Dendritic cell treated with granulocyte-macrophage colony-stimulating factor and Interleukin-4, amounts not matched to agents 40 ng/mL and 50 ng/mL, for 4 days (primary cell): ENCODE measurements around the gene KLHL7.
A peak's percentile ranks its signal among the peaks of the same experiment; 100 is the strongest.

Experiments
- H3K27ac Mint-ChIP-seq: one replicate; pipeline ENCODE4 v1.8.0; 2022; ENCODE audit warnings: mild to moderate bottlenecking, mixed read lengths
- H3K27me3 Mint-ChIP-seq: one replicate; pipeline ENCODE4 v1.8.0; 2022; ENCODE audit warnings: mild to moderate bottlenecking, mixed read lengths
- H3K36me3 Mint-ChIP-seq: one replicate; pipeline ENCODE4 v1.8.0; 2022; ENCODE audit warnings: low read depth, mixed read lengths
- H3K4me1 Mint-ChIP-seq: one replicate; pipeline ENCODE4 v1.8.0; 2022; ENCODE audit warnings: low read depth, mixed read lengths
- H3K4me3 Mint-ChIP-seq: one replicate; pipeline ENCODE4 v1.8.0; 2022; ENCODE audit warnings: mild to moderate bottlenecking, moderate library complexity, mixed read lengths
- H3K9me3 Mint-ChIP-seq: one replicate; pipeline ENCODE4 v1.8.0; 2022; ENCODE audit warnings: mixed read lengths
- intact Hi-C: fragments of 100-400 bp; cut with micrococcal nuclease; formaldehyde crosslinking; loops from one replicate; pipeline ENCODE4 v1.15.0; 2022

The KLHL7 gene

GRCh38 chr7:23096518-23097290 lies 8.9 kb upstream of the KLHL7 start:
- intact Hi-C loops, result no loop called here
- no peaks in the 10 kb centered on the region for H3K36me3 Mint-ChIP-seq
- no peaks in the 10 kb centered on the region for H3K4me1 Mint-ChIP-seq
- H3K9me3 Mint-ChIP-seq, result peaks cover 11% of the 10 kb centered on the region
- H3K4me3 Mint-ChIP-seq, result no peak overlapping the region
- no peak overlapping the region for H3K27ac Mint-ChIP-seq
- peaks cover 4% of the 10 kb centered on the region for H3K27me3 Mint-ChIP-seq

GRCh38 chr7:23098029-23098428 lies 7.6 kb upstream of the KLHL7 start:
- intact Hi-C loops, result no loop called here
- H3K27me3 Mint-ChIP-seq, result no peaks in the 10 kb centered on the region
- no peaks in the 10 kb centered on the region for H3K36me3 Mint-ChIP-seq
- H3K4me3 Mint-ChIP-seq, result no peak overlapping the region
- H3K27ac Mint-ChIP-seq, result no peak overlapping the region
- H3K9me3 Mint-ChIP-seq, result peaks cover 11% of the 10 kb centered on the region
- no peaks in the 10 kb centered on the region for H3K4me1 Mint-ChIP-seq

GRCh38 chr7:23098460-23098859 lies 7.1 kb upstream of the KLHL7 start:
- H3K4me1 Mint-ChIP-seq, result no peaks in the 10 kb centered on the region
- no peak overlapping the region for H3K27ac Mint-ChIP-seq
- intact Hi-C loops, result no loop called here
- H3K4me3 Mint-ChIP-seq, result no peak overlapping the region
- H3K27me3 Mint-ChIP-seq, result no peaks in the 10 kb centered on the region
- H3K9me3 Mint-ChIP-seq, result peaks cover 11% of the 10 kb centered on the region
- H3K36me3 Mint-ChIP-seq, result no peaks in the 10 kb centered on the region

- intact Hi-C loops, result no loop called here
- Mint-ChIP-seq H3K4me3 (no peak overlapping the region), H3K36me3 (peaks cover 5% of the 10 kb centered on the region), H3K27ac (no peak overlapping the region), H3K4me1 (no peaks in the 10 kb centered on the region), H3K9me3 (peaks cover 11% of the 10 kb centered on the region), H3K27me3 (no peaks in the 10 kb centered on the region)
Observed at GRCh38 chr7:23100697-23101096, 4.9 kb upstream of the KLHL7 start.

GRCh38 chr7:23105086-23105643 lies 420 bp upstream of the KLHL7 start:
- H3K9me3 Mint-ChIP-seq, result no peaks in the 10 kb centered on the region
- H3K27me3 Mint-ChIP-seq, result no peaks in the 10 kb centered on the region
- H3K4me1 Mint-ChIP-seq, result peaks cover 34% of the 10 kb centered on the region
- H3K4me3 Mint-ChIP-seq, result peak overlapping the region; percentile 99
- peak overlapping the region; percentile 97 for H3K27ac Mint-ChIP-seq
- intact Hi-C loops, result loop anchor here (2.0 to 5.0 kb wide), 2 partner anchors 76 to 192 kb away; partner anchors contain the start of gene MALSU1
- H3K36me3 Mint-ChIP-seq, result peaks cover 10% of the 10 kb centered on the region

- H3K4me3 Mint-ChIP-seq, result peak overlapping the region; percentile 99
- intact Hi-C loops, result loop anchor here (5.0 kb wide), 1 partner anchor 191 kb away; the partner anchor contains the start of gene MALSU1
- no peaks in the 10 kb centered on the region for H3K27me3 Mint-ChIP-seq
- peaks cover 39% of the 10 kb centered on the region for H3K4me1 Mint-ChIP-seq
- H3K36me3 Mint-ChIP-seq, result peaks cover 10% of the 10 kb centered on the region
- H3K9me3 Mint-ChIP-seq, result no peaks in the 10 kb centered on the region
- H3K27ac Mint-ChIP-seq, result peak overlapping the region; percentile 97
Observed at GRCh38 chr7:23106057-23106822, 655 bp downstream of the KLHL7 start.

- intact Hi-C loops, result loop anchor here (5.0 kb wide), 1 partner anchor 190 kb away; the partner anchor contains the start of gene MALSU1
- Mint-ChIP-seq H3K9me3 (no peaks in the 10 kb centered on the region), H3K36me3 (peaks cover 10% of the 10 kb centered on the region), H3K4me3 (peak overlapping the region; percentile 99), H3K27ac (peak overlapping the region; percentile 97), H3K27me3 (no peaks in the 10 kb centered on the region), H3K4me1 (peaks cover 40% of the 10 kb centered on the region)
Observed at GRCh38 chr7:23106823-23107663, 1.5 kb downstream of the KLHL7 start.

GRCh38 chr7:23107781-23108180 lies 2.2 kb downstream of the KLHL7 start:
- intact Hi-C loops, result loop anchor here (5.0 kb wide), 1 partner anchor 190 kb away; the partner anchor contains the start of gene MALSU1
- Mint-ChIP-seq H3K4me1 (peaks cover 40% of the 10 kb centered on the region), H3K4me3 (no peak overlapping the region)

GRCh38 chr7:23108995-23109394 lies 3.4 kb downstream of the KLHL7 start:
- Mint-ChIP-seq H3K4me1 (peaks cover 40% of the 10 kb centered on the region), H3K4me3 (no peak overlapping the region), H3K27ac (no peak overlapping the region), H3K27me3 (no peaks in the 10 kb centered on the region), H3K36me3 (peaks cover 10% of the 10 kb centered on the region), H3K9me3 (no peaks in the 10 kb centered on the region)
- intact Hi-C loops, result loop anchor here (5.0 kb wide), 1 partner anchor 188 kb away; the partner anchor contains the start of gene MALSU1

More at GRCh38 chr7:23107781-23108180, 2.2 kb downstream of the KLHL7 start:
- Mint-ChIP-seq H3K36me3 (peaks cover 10% of the 10 kb centered on the region), H3K27ac (no peak overlapping the region), H3K9me3 (no peaks in the 10 kb centered on the region), H3K27me3 (no peaks in the 10 kb centered on the region)

GRCh38 chr7:23109470-23109869 lies 3.9 kb downstream of the KLHL7 start:
- H3K27me3 Mint-ChIP-seq, result no peaks in the 10 kb centered on the region
- H3K4me3 Mint-ChIP-seq, result no peak overlapping the region
- H3K4me1 Mint-ChIP-seq, result peaks cover 40% of the 10 kb centered on the region
- intact Hi-C loops, result loop anchor here (5.0 kb wide), 1 partner anchor 188 kb away; the partner anchor contains the start of gene MALSU1
- no peaks in the 10 kb centered on the region for H3K9me3 Mint-ChIP-seq
- peaks cover 10% of the 10 kb centered on the region for H3K36me3 Mint-ChIP-seq
- no peak overlapping the region for H3K27ac Mint-ChIP-seq

- intact Hi-C loops, result no loop called here
- no peaks in the 10 kb centered on the region for H3K9me3 Mint-ChIP-seq
- no peak overlapping the region for H3K4me3 Mint-ChIP-seq
- H3K27me3 Mint-ChIP-seq, result no peaks in the 10 kb centered on the region
- no peak overlapping the region for H3K27ac Mint-ChIP-seq
- peaks cover 6% of the 10 kb centered on the region for H3K36me3 Mint-ChIP-seq
- H3K4me1 Mint-ChIP-seq, result peaks cover 18% of the 10 kb centered on the region
Observed at GRCh38 chr7:23114896-23115295, 9.3 kb downstream of the KLHL7 start.

GRCh38 chr7:23115991-23116390 lies 10.4 kb downstream of the KLHL7 start:
- Mint-ChIP-seq H3K4me3 (no peak overlapping the region), H3K36me3 (peaks cover 6% of the 10 kb centered on the region), H3K4me1 (peaks cover 14% of the 10 kb centered on the region), H3K9me3 (no peaks in the 10 kb centered on the region), H3K27me3 (no peaks in the 10 kb centered on the region), H3K27ac (no peak overlapping the region)
- intact Hi-C loops, result no loop called here

GRCh38 chr7:23117841-23118240 lies 12.3 kb downstream of the KLHL7 start:
- Mint-ChIP-seq H3K27ac (no peak overlapping the region), H3K36me3 (peaks cover 11% of the 10 kb centered on the region), H3K9me3 (no peaks in the 10 kb centered on the region), H3K4me1 (peaks cover 11% of the 10 kb centered on the region), H3K27me3 (no peaks in the 10 kb centered on the region), H3K4me3 (no peak overlapping the region)
- intact Hi-C loops, result no loop called here
